22Rv1 (cell line): ENCODE data around the gene RABGAP1.

Experiments used
- CTCF ChIP-seq: fragments of 450-650 bp; IDR thresholded peaks from 2 replicates; pipeline ENCODE4 v1.5.1; 2017; ENCODE audit warnings: mild to moderate bottlenecking
- ZFX ChIP-seq: fragments of 450-650 bp; IDR thresholded peaks from 2 replicates; pipeline ENCODE4 v1.6.1; 2017; ENCODE audit warnings: antibody characterized with exemption, borderline replicate concordance

- TF ChIP-seq CTCF (no peak), ZFX (no peak)
Measured at GRCh38 chr9:122949696-122950095, 8.9 kb downstream of the RABGAP1 start.
